Measurements from ENCODE around the gene USP22. TPM values are rescaled to one million over a fixed set of nuclear protein-coding genes. Genes with fewer than 3 reads are reported as not detected.

USP22 gene
- polyA plus RNA-seq, 3 donors: 20.4 to 69.9 (median 27.3) TPM

DNA sequence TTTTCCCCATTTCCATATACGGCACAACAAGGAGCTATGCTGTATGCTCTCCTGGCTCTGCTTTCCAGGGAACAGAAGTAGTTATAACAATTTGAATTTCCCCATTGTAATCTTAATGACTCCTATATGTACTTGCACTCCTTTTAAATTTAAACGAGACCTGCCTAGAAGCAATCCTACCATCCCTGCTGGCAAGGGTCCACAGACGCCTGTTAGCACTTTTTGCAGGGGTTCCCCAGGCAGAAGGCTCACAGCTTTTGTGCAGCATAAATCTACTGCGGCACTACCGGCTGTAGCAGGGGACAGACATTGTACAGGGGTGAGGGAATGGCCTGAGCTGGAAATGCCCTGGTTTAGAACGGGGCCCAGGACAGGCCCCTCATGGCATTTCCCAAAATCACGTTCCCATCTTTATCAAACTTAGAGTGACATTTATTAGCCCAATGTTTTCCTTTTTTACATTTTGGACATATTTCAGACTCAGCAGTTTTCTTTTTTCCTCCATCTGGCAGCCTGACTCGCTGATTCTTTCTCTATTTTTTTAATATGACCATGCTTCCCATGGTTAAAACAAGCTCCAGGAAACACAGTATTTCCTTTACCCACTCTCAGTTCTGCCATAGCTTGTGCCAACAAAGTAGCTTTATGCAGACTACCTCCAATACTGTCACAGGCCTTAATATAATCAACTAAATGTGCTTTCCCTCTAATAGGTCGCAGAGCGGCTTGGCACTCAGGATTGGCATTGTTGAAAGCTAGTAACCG is 35.4 kb upstream of the USP22 start:
- no peaks in the 10 kb centered on the region for H3K79me2 ChIP-seq (ENCODE audit: insufficient read depth, low read length)
- H3K27me3 Mint-ChIP-seq (ENCODE audit: low read depth in 3 of 3): peaks cover 5 to 16% (median 10%) of the 10 kb centered on the region in 3 donors
- H3K4me2 ChIP-seq (replicated peaks; ENCODE audit: extremely low read depth, low read length, poor library complexity, severe bottlenecking): no peak overlapping the region
- no peak overlapping the region for H3K4me3 Mint-ChIP-seq
- peaks cover 0 to 5% of the 10 kb centered on the region in 2 donors for H3K9me3 ChIP-seq (replicated peaks in 1 of 2; ENCODE audit: control insufficient read depth in 1 of 2, insufficient read depth in 1 of 2, low read length in 2 of 2)
- H3K4me1 Mint-ChIP-seq: no peaks in the 10 kb centered on the region
- H2AFZ ChIP-seq (ENCODE audit: insufficient read depth, low read depth, low read length, poor library complexity, severe bottlenecking): no peak overlapping the region
- H3K27me3 ChIP-seq (ENCODE audit: control insufficient read depth in 2 of 2, insufficient read depth in 2 of 2, low read length in 2 of 2): no peaks in the 10 kb centered on the region
- 35% methylated on average over 10 of the region's 11 CpGs for WGBS (ENCODE audit: insufficient coverage)
- no peak for TF ChIP-seq CTCF (IDR thresholded peaks at IDR 0.05)
- peaks cover 2 to 8% (median 5%) of the 10 kb centered on the region in 7 donors for H3K9me3 Mint-ChIP-seq
- H3K9ac ChIP-seq (ENCODE audit: insufficient read depth, low read length, poor library complexity, severe bottlenecking): no peak overlapping the region
- H4K20me1 ChIP-seq (ENCODE audit: insufficient read depth, low read length): no peaks in the 10 kb centered on the region
- H3K36me3 ChIP-seq (replicated peaks in 1 of 2; ENCODE audit: control insufficient read depth in 1 of 2, insufficient read depth in 2 of 2, low read length in 2 of 2): no peaks in the 10 kb centered on the region
- intact Hi-C loops (cut with micrococcal nuclease): no loop called here
- H3K4me1 ChIP-seq (ENCODE audit: control insufficient read depth in 1 of 2, insufficient read depth in 2 of 2, low read length in 2 of 2): no peaks in the 10 kb centered on the region
- no peak overlapping the region for H3K27ac ChIP-seq (ENCODE audit: low read depth in 1 of 2, low read length in 2 of 2)
- H3K36me3 Mint-ChIP-seq: no peaks in the 10 kb centered on the region
- H3K4me3 ChIP-seq (replicated peaks in 1 of 3; ENCODE audit: low read depth in 2 of 3, low read length in 3 of 3): no peak overlapping the region
- H3K27ac Mint-ChIP-seq: no peak overlapping the region
- DNase-seq: no peak

- H3K9ac ChIP-seq (ENCODE audit: insufficient read depth, low read length, poor library complexity, severe bottlenecking): no peak overlapping the region
- no peak overlapping the region for H3K4me3 ChIP-seq (replicated peaks in 1 of 3; ENCODE audit: low read depth in 2 of 3, low read length in 3 of 3)
- H3K9me3 ChIP-seq (replicated peaks in 1 of 2; ENCODE audit: control insufficient read depth in 1 of 2, insufficient read depth in 1 of 2, low read length in 2 of 2): peaks cover 0 to 4% of the 10 kb centered on the region in 2 donors
- H3K4me1 ChIP-seq (ENCODE audit: control insufficient read depth in 1 of 2, insufficient read depth in 2 of 2, low read length in 2 of 2): no peaks in the 10 kb centered on the region
- no peaks in the 10 kb centered on the region for H3K79me2 ChIP-seq (ENCODE audit: insufficient read depth, low read length)
- peaks cover 1 to 5% (median 2%) of the 10 kb centered on the region in 7 donors for H3K9me3 Mint-ChIP-seq
- H3K4me1 Mint-ChIP-seq: no peaks in the 10 kb centered on the region
- H3K27ac Mint-ChIP-seq: no peak overlapping the region
- WGBS (ENCODE audit: insufficient coverage): 91% methylated on average over 2 of the region's 2 CpGs
- intact Hi-C loops (cut with micrococcal nuclease): no loop called here
- H4K20me1 ChIP-seq (ENCODE audit: insufficient read depth, low read length): no peaks in the 10 kb centered on the region
- TF ChIP-seq CTCF (IDR thresholded peaks at IDR 0.05): no peak
- H3K27ac ChIP-seq (ENCODE audit: low read depth in 1 of 2, low read length in 2 of 2): no peak overlapping the region
- H3K27me3 ChIP-seq (ENCODE audit: control insufficient read depth in 2 of 2, insufficient read depth in 2 of 2, low read length in 2 of 2): no peaks in the 10 kb centered on the region
- no peaks in the 10 kb centered on the region for H3K36me3 Mint-ChIP-seq
- H3K27me3 Mint-ChIP-seq (ENCODE audit: low read depth in 3 of 3): peaks cover 5 to 16% (median 6%) of the 10 kb centered on the region in 3 donors
- no peak overlapping the region for H3K4me2 ChIP-seq (replicated peaks; ENCODE audit: extremely low read depth, low read length, poor library complexity, severe bottlenecking)
- H2AFZ ChIP-seq (ENCODE audit: insufficient read depth, low read depth, low read length, poor library complexity, severe bottlenecking): no peak overlapping the region
- H3K36me3 ChIP-seq (replicated peaks in 1 of 2; ENCODE audit: control insufficient read depth in 1 of 2, insufficient read depth in 2 of 2, low read length in 2 of 2): no peaks in the 10 kb centered on the region
- no peak for DNase-seq
- H3K4me3 Mint-ChIP-seq: no peak overlapping the region
Observed at GRCh38 chr17:21077281-21077680, 34.5 kb upstream of the USP22 start.

Data from CD14-positive monocyte (primary cell).